Heart left ventricle (tissue), 13 donors: ENCODE results near the gene CEP85L.

Source experiments
- CTCF ChIP-seq, 12 donors: fragments of 200-600 bp; sonication (generic) in 4 of 12; IDR thresholded peaks; one replicate each; pipeline versions ENCODE4 v1.5.0 to v1.8.0; 2018 to 2022; ENCODE audit warnings: antibody characterized with exemption in 12 of 12, mild to moderate bottlenecking in 5 of 12
- POLR2A ChIP-seq, 2 donors: fragments of 450-650 bp; IDR thresholded peaks; one replicate each; pipeline ENCODE4 v1.6.1; 2017; ENCODE audit warnings: antibody characterized with exemption in 2 of 2, mild to moderate bottlenecking in 2 of 2, moderate library complexity in 2 of 2
- donor health status: ischemic (EF 13 %, LVEDD 7.1; RV severe dilation, severe dysfunction).
- donor health status: DM: no; HTN: yes; CAD: no.
- donor health status: DM: no; HTN: no; CAD: no.
- donor health status: ischemic (EF 25% LVEDD 6.9; RV normal size, moderate dysfunction).
- donor health status: ischemic (EF 25% LVEDD 5.7; RV mildly dilated, moderate dysfunction).
- donor health status: ischemic (EF 35%, LVEDD 5.7; RV mildly dilated, moderate dysfunction).
- donor health status: nonischemic (EF 11% LVEDD 7.7; RV severe dilation, severe dysfunction).
- donor health status: DM: yes; HTN: yes; CAD: no.
- donor health status: PGD.
- donor health status: ischemic (EF 29% LVEDD 5.4; RV normal size, mild dysfunction).
- donor health status: nonischemic (EF 23%, LVEDD 6.1; RV moderate dilation, normal function).

DNA sequence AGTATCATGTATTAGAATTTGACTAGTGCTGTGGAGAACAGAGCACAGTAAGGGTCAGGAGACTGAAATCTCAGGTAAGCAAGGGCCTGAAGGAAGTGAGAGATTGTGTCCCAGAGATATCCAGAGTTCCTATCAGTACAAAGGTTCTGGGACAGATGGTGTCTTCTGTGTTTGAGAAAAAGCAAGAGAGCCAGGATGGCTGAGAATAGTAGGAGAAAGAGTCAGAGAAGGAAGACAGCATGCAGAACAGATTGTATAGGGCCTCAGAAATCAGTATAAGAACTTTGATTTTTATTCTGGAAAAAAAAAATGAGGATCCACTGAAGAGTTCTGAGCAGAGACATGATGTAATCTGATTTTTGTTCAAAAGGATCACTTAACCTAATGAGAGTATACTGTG is 178.1 kb downstream of the CEP85L start:
- no peak for TF ChIP-seq CTCF (IDR thresholded peaks at IDR 0.05)
- no peak for TF ChIP-seq POLR2A (IDR thresholded peaks at IDR 0.05)
